KOPT-K1 (cell line): Measurements from ENCODE around the gene TMBIM4.

Experiments used
- H3K27ac ChIP-seq: fragments of 200-600 bp; sonication (generic); 2 replicates; pipeline ENCODE4 v1.5.1; 2016; ENCODE audit warnings: antibody characterized with exemption, mild to moderate bottlenecking, low read depth, low read length; ENCODE audit not compliant: poor library complexity, severe bottlenecking
- H3K36me3 ChIP-seq: fragments of 200-600 bp; sonication (generic); 2 replicates; pipeline ENCODE4 v1.5.1; 2017; ENCODE audit warnings: antibody characterized with exemption, mild to moderate bottlenecking, low read length, moderate library complexity; ENCODE audit not compliant: insufficient read depth
- H3K9me3 ChIP-seq: fragments of 200-600 bp; sonication (generic); 2 replicates; pipeline ENCODE4 v1.5.1; 2017; ENCODE audit warnings: antibody characterized with exemption, low read length, mild to moderate bottlenecking; ENCODE audit not compliant: insufficient read depth, poor library complexity, severe bottlenecking

The TMBIM4 gene

DNA sequence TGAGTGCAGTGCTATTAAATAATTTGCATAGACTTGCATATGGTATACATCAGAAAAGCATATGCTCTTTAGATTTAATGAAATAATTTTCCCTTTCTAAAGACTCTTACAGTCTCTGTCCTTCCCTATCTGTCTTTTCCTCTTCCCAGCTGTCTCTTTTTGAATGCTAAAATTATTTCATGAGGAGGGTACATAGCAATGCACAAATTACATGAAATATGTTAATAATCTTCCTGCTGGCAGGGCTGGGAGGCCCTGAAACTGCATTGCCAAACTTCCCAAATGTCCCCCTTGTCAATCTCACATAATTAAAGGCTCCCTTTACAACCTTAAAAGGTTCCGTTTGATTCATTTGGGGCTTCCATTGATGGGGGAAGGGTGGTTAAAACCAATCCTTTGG, 61.4 kb downstream of the TMBIM4 start:
- H3K27ac ChIP-seq = no peak overlapping the region
- no peaks in the 10 kb centered on the region for H3K36me3 ChIP-seq
- H3K9me3 ChIP-seq = no peaks in the 10 kb centered on the region

- Histone ChIP-seq H3K36me3 (no peaks in the 10 kb centered on the region), H3K9me3 (no peaks in the 10 kb centered on the region), H3K27ac (no peak overlapping the region)
These were observed 62.3 kb downstream of the TMBIM4 start for GRCh38 chr12:66107451-66107915.

- H3K9me3 ChIP-seq = no peaks in the 10 kb centered on the region
- no peak overlapping the region for H3K27ac ChIP-seq
- no peaks in the 10 kb centered on the region for H3K36me3 ChIP-seq
These were observed 66.5 kb downstream of the TMBIM4 start for GRCh38 chr12:66103016-66103913.

DNA sequence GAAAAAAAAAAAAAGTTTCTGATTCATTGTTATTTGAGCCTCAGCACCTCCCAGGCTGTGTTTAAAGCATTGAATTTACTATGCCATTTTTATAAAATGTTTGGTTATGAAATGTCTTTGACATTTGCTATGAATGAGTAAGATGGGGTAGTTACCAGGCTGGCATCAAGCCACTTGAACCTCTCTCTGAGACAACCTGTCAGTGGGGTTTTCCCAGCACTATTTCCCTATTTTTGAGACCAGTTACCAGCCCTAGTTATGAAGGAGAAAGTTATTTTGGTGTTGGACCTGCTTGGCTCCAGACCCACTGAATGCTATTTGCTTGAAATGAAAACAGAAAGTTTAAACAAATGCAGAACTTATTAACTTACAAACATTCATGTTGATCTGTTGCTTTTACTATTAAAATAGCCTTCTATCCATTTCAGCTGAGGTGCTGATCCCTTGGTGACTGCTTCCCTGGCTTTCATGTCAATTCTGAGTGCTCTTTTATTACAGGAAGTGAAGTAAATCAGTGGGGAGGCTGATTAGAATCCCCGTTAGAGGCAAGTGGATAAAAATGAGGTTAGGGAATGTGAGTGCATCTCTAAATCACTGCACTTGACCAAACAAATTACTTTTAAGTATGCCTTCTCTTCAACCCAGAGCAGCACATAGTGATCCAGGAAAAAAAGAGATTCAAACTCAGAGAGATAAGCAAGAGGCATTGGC, 77.1 kb downstream of the TMBIM4 start:
- no peak overlapping the region for H3K27ac ChIP-seq
- H3K9me3 ChIP-seq = no peaks in the 10 kb centered on the region
- no peaks in the 10 kb centered on the region for H3K36me3 ChIP-seq

DNA sequence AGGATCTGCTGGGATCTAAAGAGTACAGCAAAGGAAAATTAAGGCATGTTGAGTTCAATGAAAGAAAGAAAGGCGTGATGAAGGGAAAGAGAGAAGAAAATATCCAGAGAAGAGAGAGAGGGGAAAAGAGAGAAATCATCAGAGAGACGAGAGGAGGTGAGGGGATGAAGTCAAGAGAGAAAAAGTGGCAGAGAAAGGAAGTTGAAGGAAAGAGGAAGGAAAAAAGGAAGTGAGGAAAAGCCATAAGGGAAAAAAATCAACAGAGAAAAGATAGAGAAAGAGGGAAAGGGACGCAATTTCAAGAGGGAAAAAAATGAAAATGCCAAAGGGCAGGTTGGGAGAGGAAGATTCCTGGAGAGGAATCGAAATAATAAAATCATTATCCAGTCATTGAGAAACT, 79.6 kb downstream of the TMBIM4 start:
- Histone ChIP-seq H3K27ac (no peak overlapping the region), H3K9me3 (no peaks in the 10 kb centered on the region), H3K36me3 (no peaks in the 10 kb centered on the region)

DNA sequence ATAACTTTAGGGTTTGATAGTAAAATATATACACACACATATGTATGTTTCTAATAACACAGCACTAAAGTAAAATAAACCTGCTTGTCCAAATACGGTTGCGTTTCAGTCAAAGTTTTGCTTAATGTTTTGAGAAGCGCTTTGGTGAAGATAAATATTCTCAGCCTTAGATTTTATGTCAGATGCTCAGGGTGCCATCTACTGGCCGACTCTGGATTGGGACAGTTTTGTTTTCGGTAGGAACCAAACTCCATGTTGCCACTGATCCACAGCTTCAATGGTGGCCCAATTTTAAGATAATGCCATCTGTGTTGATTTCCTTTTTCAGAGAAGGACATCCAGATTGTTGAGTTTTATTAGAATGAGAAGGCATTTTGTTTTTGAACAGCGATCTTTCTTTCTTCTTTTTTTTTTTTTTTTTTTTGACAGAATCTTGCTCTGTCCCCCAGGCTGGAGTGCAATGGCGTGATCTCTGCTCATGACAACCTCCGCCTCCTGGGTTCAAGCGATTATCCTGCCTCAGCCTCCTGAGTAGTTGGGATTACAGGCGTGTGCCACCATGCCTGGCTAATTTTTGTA, 82.3 kb downstream of the TMBIM4 start:
- Histone ChIP-seq H3K9me3 (no peaks in the 10 kb centered on the region), H3K36me3 (no peaks in the 10 kb centered on the region), H3K27ac (no peak overlapping the region)

DNA sequence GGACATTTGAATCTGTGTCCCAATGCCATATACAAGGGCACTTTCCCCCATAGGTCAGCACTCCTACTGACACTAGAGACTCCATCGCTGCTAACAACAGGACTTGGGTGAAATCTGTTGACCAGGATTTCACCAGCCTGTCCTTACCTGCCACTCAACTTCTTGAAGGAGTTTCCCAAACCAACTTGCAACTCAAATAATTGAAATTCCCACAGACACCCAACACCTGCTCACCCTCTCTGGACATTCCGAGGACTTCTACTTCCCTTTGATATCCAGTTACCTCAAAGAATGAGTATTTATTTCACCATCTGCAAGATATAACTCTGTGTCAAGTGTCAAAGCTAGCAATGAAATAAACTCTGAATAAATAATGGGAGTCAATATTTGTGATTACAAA, 83.8 kb downstream of the TMBIM4 start:
- Histone ChIP-seq H3K36me3 (no peaks in the 10 kb centered on the region), H3K9me3 (no peaks in the 10 kb centered on the region), H3K27ac (no peak overlapping the region)
